ENCODE measurements around the gene IFT25. TPM values are rescaled to one million over a fixed set of nuclear protein-coding genes. Genes with fewer than 3 reads are reported as not detected.

The IFT25 gene
- total and polyA plus RNA-seq, 2 of the 13 experiments (the other 11 are each of a cell fraction or from before 2014, with no cell fraction given), result 19.7 to 48.0 TPM

- TF ChIP-seq REST (IDR thresholded peaks at IDR 0.05; ENCODE audit: borderline replicate concordance in 1 of 2, low read depth in 1 of 2, low read length in 2 of 2) (no peak), ZNF496 (CRISPR knock-in tag; IDR thresholded peaks at IDR 0.05; ENCODE audit: insufficient replicate concordance) (no peak), IKZF4 (CRISPR knock-in tag; IDR thresholded peaks at IDR 0.05; ENCODE audit: borderline replicate concordance, low read depth, not compliant biosample characterization) (no peak), SOX13 (IDR thresholded peaks at IDR 0.05) (no peak), SOX13 (CRISPR knock-in tag; conservative IDR thresholded peaks at IDR 0.05 in 1 of 2, IDR thresholded peaks at IDR 0.05 in 1 of 2) (0 out of 4 replicates have a peak, but pooled peaks of 1 of the 2 experiments have one; percentile 11), AFF4 (CRISPR knock-in tag; IDR thresholded peaks at IDR 0.05) (no peak), TBX2 (CRISPR knock-in tag; IDR thresholded peaks at IDR 0.05; ENCODE audit: borderline replicate concordance) (peak; percentile 34), ZNF800 (CRISPR knock-in tag; IDR thresholded peaks at IDR 0.05) (no peak), ZNF749 (CRISPR knock-in tag; IDR thresholded peaks at IDR 0.05; ENCODE audit: borderline replicate concordance) (0 out of 2 replicates have a peak, but pooled peaks have one; percentile 46), ZNF383 (CRISPR knock-in tag; IDR thresholded peaks at IDR 0.05; ENCODE audit: borderline replicate concordance) (no peak), ZNF761 (CRISPR knock-in tag; conservative IDR thresholded peaks at IDR 0.05) (no peak), ZNF629 (CRISPR knock-in tag; conservative IDR thresholded peaks at IDR 0.05) (no peak), ZBTB7B (CRISPR knock-in tag; IDR thresholded peaks at IDR 0.05) (no peak; the same call in none of the 2 replicates), SP4 (CRISPR knock-in tag; IDR thresholded peaks at IDR 0.05) (peak; percentile 80), RBM22 (optimal IDR thresholded peaks at IDR 0.05; ENCODE audit: low read length) (no peak), ZNF605 (CRISPR knock-in tag; IDR thresholded peaks at IDR 0.05) (no peak)
These were observed at the start of gene IFT25 (continued) for GRCh38 chr1:53945433-53946251.

All from HepG2 (cell line).